GM12801 (cell line): ENCODE results near the gene PTPN18.

Source experiments
- CTCF ChIP-seq: IDR thresholded peaks from one replicate; pipeline ENCODE4 v1.5.1; 2011; ENCODE audit warnings: control low read depth; ENCODE audit not compliant: insufficient read length; ENCODE audit errors: extremely low read depth

The PTPN18 gene

GRCh38 chr2:130380096-130380934 lies 24.5 kb downstream of the PTPN18 start:
- no peak for TF ChIP-seq CTCF

- no peak for TF ChIP-seq CTCF
These were observed 25.3 kb downstream of the PTPN18 start for GRCh38 chr2:130381145-130381544.

GRCh38 chr2:130381619-130382018 lies 25.8 kb downstream of the PTPN18 start:
- TF ChIP-seq CTCF, result no peak

GRCh38 chr2:130382313-130382917 lies 26.6 kb downstream of the PTPN18 start:
- TF ChIP-seq CTCF, result no peak

- no peak for TF ChIP-seq CTCF
These were observed 29.9 kb downstream of the PTPN18 start for GRCh38 chr2:130385709-130386108.

- TF ChIP-seq CTCF, result no peak
These were observed 31.2 kb downstream of the PTPN18 start for GRCh38 chr2:130387071-130387400.

GRCh38 chr2:130387804-130388203 lies 31.9 kb downstream of the PTPN18 start:
- no peak for TF ChIP-seq CTCF
